K562 (cell line): Measurements from ENCODE around the gene ABHD16A. TPM values are rescaled to one million over a fixed set of nuclear protein-coding genes. Genes with fewer than 3 reads are reported as not detected.

Experiments used
- BCL6 ChIP-seq: fragments of 250-450 bp; sonication (Bioruptor Pico); IDR thresholded peaks from 2 replicates; pipeline ENCODE4 v1.4.0; 2020
- BMI1 ChIP-seq: fragments of 150-350 bp; IDR thresholded peaks from 2 replicates; pipeline ENCODE4 v1.6.1; 2014; ENCODE audit warnings: low read length
- CHCHD3 ChIP-seq: fragments of 250-450 bp; sonication (Bioruptor Pico); IDR thresholded peaks from 2 replicates; pipeline ENCODE4 v2.1.2; 2022; ENCODE audit warnings: mild to moderate bottlenecking
- CREBBP ChIP-seq: IDR thresholded peaks from one replicate; pipeline ENCODE4 v1.6.1; 2012; ENCODE audit warnings: low read depth, mild to moderate bottlenecking, control low read depth, inconsistent platforms, low read length
- CTCF ChIP-seq, 3 experiments: IDR thresholded peaks in 2 of 3; conservative IDR thresholded peaks in 1 of 3; 2 replicates each; pipeline ENCODE4 v1.5.1; 2011 to 2012; ENCODE audit warnings: low read length in 3 of 3, mild to moderate bottlenecking in 3 of 3, control low read depth in 2 of 3, improper control_type of control experiment in 1 of 3, inconsistent platforms in 1 of 3, low read depth in 1 of 3, mixed read lengths in 1 of 3, moderate library complexity in 1 of 3; ENCODE audit not compliant: insufficient read depth in 2 of 3
- DACH1 ChIP-seq: fragments of 450-650 bp; IDR thresholded peaks from 2 replicates; pipeline ENCODE4 v1.6.1; 2018; ENCODE audit not compliant: partially characterized antibody
- E2F3 ChIP-seq: fragments of 250-450 bp; sonication (Bioruptor Pico); IDR thresholded peaks from 2 replicates; pipeline ENCODE4 v1.4.0; 2020; ENCODE audit warnings: mild to moderate bottlenecking
- E4F1 ChIP-seq: fragments of 250-450 bp; sonication (Bioruptor Pico); IDR thresholded peaks from 2 replicates; pipeline ENCODE4 v1.5.0; 2021; ENCODE audit warnings: mild to moderate bottlenecking, borderline replicate concordance
- ELF1 ChIP-seq: fragments of 200-800 bp; sonication (Bioruptor generic); IDR thresholded peaks from 2 replicates; pipeline ENCODE4 v1.6.1; 2016; ENCODE audit warnings: missing genetic modification characterization, missing compliant biosample characterization
- ELF4 ChIP-seq: fragments of 450-650 bp; formaldehyde crosslinking; IDR thresholded peaks from 2 replicates; pipeline ENCODE4 v1.4.0; 2022; ENCODE audit warnings: missing genetic modification characterization
- EZH2 ChIP-seq: IDR thresholded peaks from 2 replicates; pipeline ENCODE4 v1.6.1; 2012; ENCODE audit warnings: low read depth, mild to moderate bottlenecking, inconsistent platforms, low read length, borderline replicate concordance
- ILK ChIP-seq: fragments of 450-650 bp; IDR thresholded peaks from 2 replicates; pipeline ENCODE4 v1.6.1; 2016; ENCODE audit warnings: missing genetic modification characterization, low read depth, mild to moderate bottlenecking, missing compliant biosample characterization, moderate library complexity, borderline replicate concordance
- KLF1 ChIP-seq: fragments of 450-650 bp; IDR thresholded peaks from 2 replicates; pipeline ENCODE4 v1.6.1; 2016; ENCODE audit warnings: missing genetic modification characterization, missing compliant biosample characterization
- MCM2 ChIP-seq: fragments of 450-650 bp; IDR thresholded peaks from 2 replicates; pipeline ENCODE4 v1.6.1; 2017; ENCODE audit warnings: low read depth, mild to moderate bottlenecking
- POLR2AphosphoS5 ChIP-seq: IDR thresholded peaks from 2 replicates; pipeline ENCODE4 v1.6.1; 2011; ENCODE audit warnings: mild to moderate bottlenecking, low read depth, low read length, moderate library complexity; ENCODE audit not compliant: control insufficient read depth, insufficient read depth
- PTBP1 ChIP-seq: fragments of 200-400 bp; formaldehyde crosslinking; IDR thresholded peaks from 2 replicates; pipeline ENCODE4 v1.6.1; 2017; ENCODE audit warnings: low read depth, low read length
- RCOR1 ChIP-seq, 2 experiments: IDR thresholded peaks; 2 replicates each; pipeline ENCODE4 v1.6.1; 2012; ENCODE audit warnings: low read depth in 2 of 2, low read length in 2 of 2, borderline replicate concordance in 1 of 2, improper control_type of control experiment in 1 of 2
- RFX1 ChIP-seq: fragments of 450-650 bp; IDR thresholded peaks from 2 replicates; pipeline ENCODE4 v1.6.1; 2016; ENCODE audit warnings: mild to moderate bottlenecking, moderate library complexity
- SIRT6 ChIP-seq: IDR thresholded peaks from one replicate; pipeline ENCODE4 v1.6.1; 2012; ENCODE audit warnings: low read depth, mild to moderate bottlenecking, control low read depth, inconsistent platforms, low read length, moderate library complexity
- USF2 ChIP-seq: sonication (generic); formaldehyde crosslinking; IDR thresholded peaks from 2 replicates; pipeline ENCODE4 v1.5.0; 2020; ENCODE audit warnings: missing genetic modification reagents
- ZNF224 ChIP-seq: sonication (generic); formaldehyde crosslinking; IDR thresholded peaks from 2 replicates; pipeline ENCODE4 v1.8.0; 2022; ENCODE audit warnings: mild to moderate bottlenecking, missing genetic modification reagents
- ZNF282 ChIP-seq: sonication (generic); formaldehyde crosslinking; IDR thresholded peaks from 2 replicates; pipeline ENCODE4 v1.8.1; 2023; ENCODE audit warnings: missing genetic modification reagents
- ZNF695 ChIP-seq: fragments of 450-650 bp; formaldehyde crosslinking; IDR thresholded peaks from 2 replicates; pipeline ENCODE4 v1.4.0; 2020; ENCODE audit warnings: mild to moderate bottlenecking, moderate library complexity
- polyA plus RNA-seq, 8 experiments: library from polyadenylated mRNA; depleted of rRNA in 4 of 8; stranded (reverse) in 5 of 8; unstranded in 3 of 8; fragments of >200 nt; fragmentation: Nextera tagmentation in 2 of 8; fragmentation: Illumina TruSeq in 1 of 8; extraction: Ambion mirVana in 2 of 8; extraction: Trizol in 1 of 8; gene quantifications; 2 replicates each; pipeline versions ENCODE4 v1.2.1 to v1.2.3, GENCODE V29; 2011 to 2014; ENCODE audit warnings: inconsistent platforms in 1 of 8, missing spikeins in 1 of 8
- total RNA-seq, 7 experiments: library from RNA; depleted of rRNA in 6 of 7; stranded (reverse); fragments of >200 nt in 6 of 7; fragmentation: Illumina TruSeq in 2 of 7; extraction: Trizol in 2 of 7; gene quantifications; 2 replicates each; pipeline versions ENCODE4 v1.2.1 to v1.2.3, GENCODE V29; 2011 to 2021; ENCODE audit warnings: low replicate concordance in 1 of 7

The ABHD16A gene
- total and polyA plus RNA-seq, 9 of the 15 experiments (the other 6 are each of a cell fraction or from before 2014, with no cell fraction given): 25.8 to 120 (median 81.6) TPM

GRCh38 chr6:31652925-31653724 lies 50.0 kb downstream of the ABHD16A start (continued):
- TF ChIP-seq RCOR1 (IDR thresholded peaks at IDR 0.05; ENCODE audit: borderline replicate concordance in 1 of 2, low read depth in 2 of 2, low read length in 2 of 2) (no peak; a peak in 1 of 4 replicates), USF2 (CRISPR knock-in tag) (no peak), EZH2 (no peak), ELF1 (tag) (no peak), SIRT6 (no peak), MCM2 (no peak), ZNF695 (CRISPR knock-in tag) (no peak; the same call in 1 of the 2 replicates), CHCHD3 (CRISPR knock-in tag) (no peak; the same call in 1 of the 2 replicates), PTBP1 (no peak), CTCF (IDR thresholded peaks at IDR 0.05 in 2 of 3, conservative IDR thresholded peaks at IDR 0.05 in 1 of 3; ENCODE audit: insufficient read depth in 2 of 3, low read depth in 1 of 3, low read length in 3 of 3) (peak; percentile 43 to 72 (median 54)), ZNF282 (CRISPR knock-in tag) (no peak), RFX1 (no peak), CREBBP (no peak), ZNF224 (peak; percentile 74; the same call in 1 of the 2 replicates), POLR2AphosphoS5 (peak; percentile 94), E2F3 (CRISPR knock-in tag) (peak; percentile 79; the same call in 1 of the 2 replicates), BCL6 (CRISPR knock-in tag) (no peak), E4F1 (no peak), ELF4 (CRISPR knock-in tag) (peak; percentile 73; the same call in 1 of the 2 replicates), BMI1 (no peak), KLF1 (tag) (peak; percentile 85), DACH1 (no peak), ILK (tag) (no peak)
